ENCODE results near the gene FNBP1L.
A peak's percentile ranks its signal among the peaks of the same experiment; 100 is the strongest.
"Not testable (repeated sequence)": the region's sequence is repeated elsewhere in the genome, so short reads cannot be mapped to it uniquely, and the experiment has no call there.

FNBP1L gene

GRCh38 chr1:93446837-93447451 is 974 bp upstream of the FNBP1L start:
- DNase-seq: peak in 1 of 2 donors; percentile 17

GRCh38 chr1:93448292-93448982 is 519 bp downstream of the FNBP1L start:
- DNase-seq: peak in 1 of 2 donors; percentile 21

GRCh38 chr1:93448983-93449804 is 1.3 kb downstream of the FNBP1L start:
- no peak for DNase-seq

- no peak for DNase-seq
Observed at GRCh38 chr1:93450321-93450720, 2.4 kb downstream of the FNBP1L start.

- no peak for DNase-seq
Observed at GRCh38 chr1:93453911-93454310, 6.0 kb downstream of the FNBP1L start.

- no peak for DNase-seq
Observed at GRCh38 chr1:93459126-93459525, 11.2 kb downstream of the FNBP1L start.

GRCh38 chr1:93461236-93461635 is 13.3 kb downstream of the FNBP1L start:
- no peak for DNase-seq

- no peak for DNase-seq
Observed at GRCh38 chr1:93463960-93464359, 16.0 kb downstream of the FNBP1L start.

- DNase-seq: not testable (repeated sequence)
Observed at GRCh38 chr1:93465371-93466082, 17.6 kb downstream of the FNBP1L start.

- no peak for DNase-seq
Observed at GRCh38 chr1:93467606-93468005, 19.7 kb downstream of the FNBP1L start.

- no peak for DNase-seq
Observed at GRCh38 chr1:93468662-93469061, 20.7 kb downstream of the FNBP1L start.

GRCh38 chr1:93469223-93469622 is 21.3 kb downstream of the FNBP1L start:
- not testable (repeated sequence) for DNase-seq

GRCh38 chr1:93471284-93471683 is 23.4 kb downstream of the FNBP1L start:
- no peak for DNase-seq

- DNase-seq: no peak
Observed at GRCh38 chr1:93471911-93472310, 24.0 kb downstream of the FNBP1L start.

- no peak for DNase-seq
Observed at GRCh38 chr1:93474321-93474720, 26.4 kb downstream of the FNBP1L start.

- DNase-seq: no peak
Observed at GRCh38 chr1:93475681-93476080, 27.8 kb downstream of the FNBP1L start.

GRCh38 chr1:93479133-93479745 is 31.3 kb downstream of the FNBP1L start:
- DNase-seq: not testable (repeated sequence)

GRCh38 chr1:93481899-93482298 is 34.0 kb downstream of the FNBP1L start:
- not testable (repeated sequence) for DNase-seq

GRCh38 chr1:93483200-93483599 is 35.3 kb downstream of the FNBP1L start:
- DNase-seq: no peak

GRCh38 chr1:93483606-93484005 is 35.7 kb downstream of the FNBP1L start:
- no peak for DNase-seq

GRCh38 chr1:93488207-93488606 is 40.3 kb downstream of the FNBP1L start:
- peak in 1 of 2 donors; percentile 1 for DNase-seq

- DNase-seq: no peak
Observed at GRCh38 chr1:93489756-93490155, 41.8 kb downstream of the FNBP1L start.

GRCh38 chr1:93490357-93490756 is 42.4 kb downstream of the FNBP1L start:
- DNase-seq: no peak
